Upper lobe of left lung (tissue), 4 donors: ENCODE results near the gene TRIM72.

ENCODE experiments used
- CTCF ChIP-seq, 6 experiments: fragments of 450-650 bp in 4 of 6; fragments of 200-600 bp in 2 of 6; sonication (generic) in 2 of 6; IDR thresholded peaks; one replicate each; pipeline ENCODE4 v1.5.1; 2016 to 2019; ENCODE audit warnings: antibody characterized with exemption in 6 of 6
- POLR2A ChIP-seq, 4 donors: fragments of 450-650 bp; IDR thresholded peaks; one replicate each; pipeline ENCODE4 v1.5.1; 2016 to 2017; ENCODE audit warnings: antibody characterized with exemption in 4 of 4, mild to moderate bottlenecking in 2 of 4

- TF ChIP-seq CTCF (IDR thresholded peaks at IDR 0.05) (no peak), POLR2A (IDR thresholded peaks at IDR 0.05) (no peak)
Measured at GRCh38 chr16:31217136-31217530, 3.2 kb downstream of the TRIM72 start.
